HG03060 (cell line): Measurements from ENCODE around the gene SCYL1.

Experiments used
- ATAC-seq: cut with Tn5 transposase; IDR thresholded peaks from one replicate; pipeline ENCODE4 v1.9.1; 2021; ENCODE audit warnings: low read depth, moderate number of reproducible peaks; ENCODE audit not compliant: unreplicated experiment

Gene SCYL1

GRCh38 chr11:65578667-65579066, 53.8 kb downstream of the SCYL1 start:
- ATAC-seq = no peak

- no peak for ATAC-seq
Observed at GRCh38 chr11:65579291-65579690, 54.4 kb downstream of the SCYL1 start.

- ATAC-seq = no peak
Observed at GRCh38 chr11:65580031-65580692, 55.3 kb downstream of the SCYL1 start.

GRCh38 chr11:65580756-65581155, 55.9 kb downstream of the SCYL1 start:
- ATAC-seq = no peak

GRCh38 chr11:65581928-65582327, 57.0 kb downstream of the SCYL1 start:
- ATAC-seq = no peak

- no peak for ATAC-seq
Observed at GRCh38 chr11:65583589-65583988, 58.7 kb downstream of the SCYL1 start.

GRCh38 chr11:65584106-65584505, 59.2 kb downstream of the SCYL1 start:
- no peak for ATAC-seq

- ATAC-seq = no peak
Observed at GRCh38 chr11:65584723-65585171, 59.9 kb downstream of the SCYL1 start.

- ATAC-seq = no peak
Observed at GRCh38 chr11:65585396-65586246, 60.7 kb downstream of the SCYL1 start.

- ATAC-seq = no peak
Observed at GRCh38 chr11:65586247-65586630, 61.4 kb downstream of the SCYL1 start.

GRCh38 chr11:65586676-65587075, 61.8 kb downstream of the SCYL1 start:
- ATAC-seq = no peak
